HEK293T (cell line): ENCODE measurements around the gene MRPL17.

ENCODE experiments used
- ARNT ChIP-seq: fragments of 450-650 bp; IDR thresholded peaks from 2 replicates; pipeline ENCODE4 v1.6.1; 2017; ENCODE audit warnings: mild to moderate bottlenecking
- BHLHE40 ChIP-seq: fragments of 450-650 bp; IDR thresholded peaks from 2 replicates; pipeline ENCODE4 v1.6.1; 2016; ENCODE audit warnings: mild to moderate bottlenecking, moderate library complexity, borderline replicate concordance
- CTBP1 ChIP-seq: fragments of 450-650 bp; IDR thresholded peaks from 2 replicates; pipeline ENCODE4 v1.6.1; 2016; ENCODE audit warnings: borderline replicate concordance
- ELF4 ChIP-seq: fragments of 450-650 bp; IDR thresholded peaks from 2 replicates; pipeline ENCODE4 v1.6.1; 2017; ENCODE audit warnings: antibody characterized with exemption
- FOXA1 ChIP-seq: fragments of 450-650 bp; IDR thresholded peaks from 2 replicates; pipeline ENCODE4 v1.6.1; 2016; ENCODE audit warnings: mild to moderate bottlenecking
- FOXK2 ChIP-seq: fragments of 450-650 bp; IDR thresholded peaks from 2 replicates; pipeline ENCODE4 v1.6.1; 2016; ENCODE audit warnings: mild to moderate bottlenecking
- HDGF ChIP-seq: fragments of 450-650 bp; IDR thresholded peaks from 2 replicates; pipeline ENCODE4 v1.6.1; 2017; ENCODE audit warnings: antibody characterized with exemption, borderline replicate concordance
- LEF1 ChIP-seq: fragments of 450-650 bp; IDR thresholded peaks from 2 replicates; pipeline ENCODE4 v1.6.1; 2017; ENCODE audit warnings: mild to moderate bottlenecking, borderline replicate concordance
- NFRKB ChIP-seq: fragments of 450-650 bp; IDR thresholded peaks from 2 replicates; pipeline ENCODE4 v1.6.1; 2016; ENCODE audit warnings: mild to moderate bottlenecking, moderate library complexity
- SP1 ChIP-seq: fragments of 450-650 bp; IDR thresholded peaks from 2 replicates; pipeline ENCODE4 v1.6.1; 2017
- SUZ12 ChIP-seq: fragments of 450-650 bp; IDR thresholded peaks from 2 replicates; pipeline ENCODE4 v1.6.1; 2016; ENCODE audit warnings: mild to moderate bottlenecking
- TARDBP ChIP-seq: fragments of 450-650 bp; IDR thresholded peaks from 2 replicates; pipeline ENCODE4 v1.6.1; 2016
- ZNF384 ChIP-seq: fragments of 450-650 bp; IDR thresholded peaks from 2 replicates; pipeline ENCODE4 v1.6.1; 2016
- TF ChIP-seq, protein P1 (sequence below): fragments of 450-650 bp; IDR thresholded peaks from 2 replicates; pipeline ENCODE4 v1.6.1; 2016

DNA sequence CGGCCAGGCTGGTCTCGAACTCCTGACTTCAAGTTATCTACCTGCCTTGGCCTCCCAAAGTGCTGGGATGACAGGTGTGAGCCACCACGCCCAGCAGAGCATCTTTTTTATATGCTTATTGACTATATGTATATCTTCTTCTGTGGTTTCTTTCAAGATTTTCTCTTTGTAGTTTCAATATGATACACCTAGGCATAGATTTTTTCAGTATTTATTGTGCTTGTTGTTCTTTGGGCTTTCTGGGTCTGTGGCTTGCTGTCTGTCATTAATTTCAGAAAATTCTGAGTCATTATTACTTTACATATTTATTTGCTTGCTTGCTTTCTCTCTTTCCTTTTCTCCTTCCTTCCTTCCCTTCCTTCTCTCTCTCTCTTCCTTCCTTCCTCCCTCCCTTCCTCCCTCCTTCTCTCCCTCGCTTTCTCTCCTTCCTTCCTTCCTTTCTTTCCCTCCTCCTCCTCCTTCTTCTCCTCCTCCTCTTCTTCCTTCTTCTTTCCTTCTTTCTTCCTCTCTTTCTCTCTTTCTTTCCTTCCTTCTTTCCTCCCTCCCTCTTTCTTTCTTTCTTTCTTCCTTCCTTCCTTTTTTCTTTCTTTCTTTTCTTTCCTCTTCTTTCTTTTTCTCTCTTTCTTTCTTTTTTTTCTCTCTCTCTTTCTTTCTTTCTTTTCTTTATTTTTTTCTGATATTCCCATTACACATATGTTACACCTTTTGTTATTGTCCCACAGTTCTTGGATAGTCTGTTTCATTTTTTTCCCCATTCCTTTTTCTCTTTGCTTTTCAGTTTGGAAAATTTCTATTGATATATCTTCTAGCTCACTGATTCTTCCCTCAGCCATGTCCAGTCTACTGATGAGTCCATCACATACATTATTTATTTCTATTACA lies 16.6 kb downstream of the MRPL17 start:
- TF ChIP-seq LEF1: no peak
- no peak for TF ChIP-seq FOXK2
- TF ChIP-seq TARDBP: no peak
- TF ChIP-seq SP1: no peak
- no peak for TF ChIP-seq BHLHE40
- TF ChIP-seq, protein P1, sequence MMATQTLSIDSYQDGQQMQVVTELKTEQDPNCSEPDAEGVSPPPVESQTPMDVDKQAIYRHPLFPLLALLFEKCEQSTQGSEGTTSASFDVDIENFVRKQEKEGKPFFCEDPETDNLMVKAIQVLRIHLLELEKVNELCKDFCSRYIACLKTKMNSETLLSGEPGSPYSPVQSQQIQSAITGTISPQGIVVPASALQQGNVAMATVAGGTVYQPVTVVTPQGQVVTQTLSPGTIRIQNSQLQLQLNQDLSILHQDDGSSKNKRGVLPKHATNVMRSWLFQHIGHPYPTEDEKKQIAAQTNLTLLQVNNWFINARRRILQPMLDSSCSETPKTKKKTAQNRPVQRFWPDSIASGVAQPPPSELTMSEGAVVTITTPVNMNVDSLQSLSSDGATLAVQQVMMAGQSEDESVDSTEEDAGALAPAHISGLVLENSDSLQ: no peak
- no peak for TF ChIP-seq ZNF384
- TF ChIP-seq SUZ12: no peak
- TF ChIP-seq ARNT: no peak
- no peak for TF ChIP-seq ELF4
- no peak for TF ChIP-seq NFRKB
- TF ChIP-seq FOXA1: no peak
- no peak for TF ChIP-seq HDGF
- no peak for TF ChIP-seq CTBP1
